Activated CD4-positive, alpha-beta T cell treated with anti-CD3 and anti-CD28 coated beads, Interleukin-2, amount 50 U/mL, for 4 hours (primary cell): ENCODE data around the gene NISCH.

Source experiments
- DNase-seq, 2 experiments: peaks; one replicate each; pipeline ENCODE4 v3.0.0-alpha.2; 2020

NISCH gene

DNA sequence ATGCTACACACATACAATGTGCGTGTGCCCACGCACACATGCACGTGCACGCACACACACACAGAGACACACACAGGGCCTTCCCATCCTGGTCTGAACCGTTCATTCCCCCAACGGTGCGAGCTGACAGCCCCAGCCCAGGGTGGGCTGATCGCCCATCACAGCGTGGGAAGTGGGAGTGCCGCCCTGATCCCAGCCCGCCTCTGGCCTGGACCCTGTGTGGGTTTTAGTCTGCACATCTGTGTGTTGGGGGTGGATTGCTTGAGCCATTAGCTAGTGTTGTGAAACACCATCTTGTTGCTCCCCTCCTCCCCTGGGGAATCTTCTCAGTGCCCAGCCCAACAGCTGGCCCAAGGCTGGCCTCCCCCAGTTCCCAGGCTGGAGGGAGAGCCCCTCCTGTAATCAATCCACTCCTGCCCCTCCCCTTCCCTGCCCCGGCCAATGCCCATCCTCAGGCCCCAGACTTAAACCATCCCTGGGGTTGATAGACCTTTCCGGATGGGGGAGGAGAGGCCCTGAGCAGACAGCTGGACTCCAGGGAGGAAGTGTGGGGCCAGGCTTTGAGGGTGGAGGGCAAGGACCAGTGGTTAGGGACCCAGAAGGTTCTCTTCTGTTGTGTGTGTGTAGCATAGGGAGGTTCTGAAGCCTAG is 18.8 kb upstream of the NISCH start:
- no peak for DNase-seq

DNA sequence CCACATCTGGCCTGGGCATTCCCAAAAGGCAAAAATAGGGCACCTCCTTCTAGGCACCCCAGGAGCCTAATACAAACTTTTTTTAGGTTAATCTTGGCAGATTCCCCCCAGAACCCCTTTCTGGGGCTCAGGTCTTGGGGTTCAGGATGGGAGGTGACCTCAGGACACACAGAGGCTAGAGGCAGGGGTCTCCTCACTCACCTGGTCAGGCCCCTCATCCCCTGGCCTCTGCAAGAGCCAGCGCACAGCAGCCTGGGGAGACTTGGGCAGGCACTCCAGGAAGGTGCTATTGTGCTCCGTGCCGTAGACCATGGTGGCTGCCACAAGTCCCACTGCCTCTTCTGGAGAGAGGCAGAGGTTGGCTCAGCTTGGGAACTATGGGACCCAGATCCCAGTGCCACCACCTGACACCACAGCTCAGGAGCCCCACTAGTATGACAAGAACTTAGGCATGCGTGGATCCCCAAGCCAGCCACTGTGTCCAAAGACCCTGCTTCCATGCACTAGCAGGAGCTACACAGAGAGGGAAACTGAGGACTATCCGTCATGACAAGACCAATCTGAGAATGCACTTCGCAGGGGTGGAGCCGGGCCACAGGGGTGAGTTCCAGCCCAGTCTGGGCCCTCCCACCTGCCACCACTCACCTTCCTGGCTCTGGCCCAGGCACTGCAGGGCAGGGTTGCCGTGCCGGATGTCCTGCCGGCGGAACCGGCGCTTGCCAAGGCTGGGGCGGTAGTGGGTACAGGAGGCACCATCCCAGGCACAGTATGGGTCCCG is 17.9 kb upstream of the NISCH start:
- DNase-seq = no peak

DNA sequence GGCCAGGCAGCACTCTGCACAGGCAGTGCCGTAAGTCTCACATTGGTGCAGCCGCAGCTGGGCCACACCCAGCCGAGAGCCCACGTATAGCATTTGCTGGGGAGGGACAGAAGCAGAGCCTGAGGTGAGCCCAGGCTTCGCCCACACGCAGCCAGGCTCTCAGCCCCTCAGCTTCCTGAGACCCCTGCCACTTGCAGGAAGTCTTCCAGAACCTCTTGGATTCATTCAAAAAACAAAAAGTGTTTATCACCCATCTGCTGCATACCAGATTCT is 17.4 kb upstream of the NISCH start:
- no peak for DNase-seq

DNA sequence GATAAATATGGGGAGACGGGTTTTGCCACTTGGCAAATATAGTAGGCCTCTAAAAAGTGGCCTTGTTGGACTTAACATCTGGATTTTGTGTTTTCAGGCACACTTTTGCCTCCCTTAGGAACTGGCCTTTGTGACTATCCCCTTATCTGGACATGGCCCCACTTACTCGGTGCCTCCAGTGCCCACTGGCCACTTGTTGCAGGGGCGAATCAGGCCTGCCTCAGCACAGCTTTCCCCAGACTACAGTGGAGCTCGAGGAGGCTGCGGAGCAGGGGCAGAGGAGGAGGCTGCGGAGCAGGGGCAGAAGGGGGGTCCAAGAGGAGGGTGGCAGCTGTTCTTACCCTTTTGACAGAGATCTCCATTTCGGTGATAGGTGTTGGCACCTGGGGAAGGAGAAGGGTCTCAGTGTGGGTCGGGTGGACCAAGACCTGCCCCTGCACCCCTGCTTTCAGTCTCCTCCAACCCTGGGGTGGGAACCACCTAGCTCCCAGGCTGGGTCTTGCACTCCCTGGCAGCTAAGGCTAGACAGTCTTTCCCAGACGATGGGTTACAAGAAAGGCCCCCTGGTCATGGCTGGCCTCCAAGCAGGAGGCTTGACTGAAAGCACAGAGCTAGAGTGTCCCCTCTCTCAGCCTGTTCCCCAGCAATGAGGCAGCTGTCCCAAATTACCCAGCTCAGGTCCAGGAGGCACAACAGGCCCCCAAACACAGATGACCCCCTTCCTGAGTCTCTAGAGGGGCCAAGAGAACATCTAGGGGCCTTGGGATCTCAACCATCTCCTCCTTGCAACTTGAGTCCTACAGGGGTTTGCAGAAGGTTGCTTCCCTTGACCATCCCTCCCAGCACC is 16.6 kb upstream of the NISCH start:
- no peak for DNase-seq

DNA sequence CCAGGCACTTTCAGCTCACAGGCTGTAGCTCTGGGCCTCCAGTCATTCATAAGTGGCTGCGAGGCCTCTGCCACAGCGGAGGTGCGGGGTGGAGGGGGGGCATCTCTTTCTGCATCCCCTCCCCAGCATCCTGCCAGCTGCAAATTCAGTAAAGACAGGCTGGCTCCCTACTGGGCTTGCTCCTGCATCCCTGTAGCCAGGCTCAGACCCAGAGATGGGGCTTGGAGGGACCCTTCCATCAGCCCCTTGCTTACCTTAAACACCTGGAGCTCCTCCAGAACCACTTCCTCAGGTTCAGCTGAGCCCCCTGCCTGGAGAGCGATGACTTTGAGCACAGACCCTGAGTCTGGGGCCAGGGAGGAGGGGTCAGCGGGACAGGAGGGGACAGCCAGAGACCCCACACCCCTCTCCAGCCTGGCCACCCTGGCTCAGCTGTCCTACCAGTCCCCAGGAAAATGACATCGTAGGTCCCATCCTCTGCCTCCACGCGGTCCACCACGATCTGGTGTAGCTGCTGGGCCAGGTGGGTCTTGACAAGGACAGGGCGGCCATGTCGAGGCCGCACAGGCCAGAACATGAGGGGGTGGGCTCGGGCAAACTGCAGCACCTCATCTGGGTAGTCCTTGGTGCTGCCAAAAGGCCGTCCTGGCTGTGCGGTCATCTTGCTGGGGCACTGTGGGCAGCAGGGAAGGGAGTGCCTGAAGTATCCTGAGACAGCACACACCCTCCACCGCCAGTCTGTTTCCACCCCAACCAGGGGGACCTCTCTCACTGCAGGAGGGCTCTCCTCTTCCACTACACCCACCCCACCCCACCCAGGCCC is 15.8 kb upstream of the NISCH start:
- DNase-seq = no peak

DNA sequence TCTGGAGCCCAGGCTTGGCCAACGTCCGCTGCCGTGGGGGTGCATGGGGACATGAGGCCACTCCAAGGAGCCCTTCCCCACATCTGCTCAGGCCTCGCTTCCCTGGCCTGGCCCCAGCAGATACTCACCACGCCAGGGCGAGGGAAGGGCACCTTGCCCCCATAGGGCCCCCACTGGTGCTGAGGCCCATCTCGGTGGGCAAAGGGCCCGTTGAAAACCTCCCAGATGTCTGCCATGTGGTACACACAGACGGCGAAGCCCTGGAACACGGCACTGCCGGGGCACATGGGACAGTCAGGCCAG is 15.2 kb upstream of the NISCH start:
- no peak for DNase-seq

DNA sequence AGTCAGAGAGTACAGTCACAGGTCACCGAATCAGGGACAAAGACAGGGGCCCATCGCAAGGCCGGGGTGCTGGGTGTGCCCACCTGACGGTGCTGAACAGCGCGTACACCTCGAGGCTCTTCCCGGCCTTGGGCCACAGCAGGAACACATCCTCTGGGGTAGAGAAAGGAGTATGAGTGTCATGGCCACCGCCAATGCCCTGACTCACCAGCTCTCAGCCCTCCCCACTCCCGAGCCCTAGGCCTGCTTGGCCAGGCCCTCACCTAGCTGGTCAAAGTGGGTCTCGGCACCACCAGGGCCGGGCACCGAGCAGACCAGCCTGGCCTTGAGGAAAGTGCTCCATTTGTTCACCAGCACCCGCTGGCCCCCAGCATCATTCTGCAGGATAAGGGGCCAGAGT is 14.7 kb upstream of the NISCH start:
- no peak for DNase-seq

DNA sequence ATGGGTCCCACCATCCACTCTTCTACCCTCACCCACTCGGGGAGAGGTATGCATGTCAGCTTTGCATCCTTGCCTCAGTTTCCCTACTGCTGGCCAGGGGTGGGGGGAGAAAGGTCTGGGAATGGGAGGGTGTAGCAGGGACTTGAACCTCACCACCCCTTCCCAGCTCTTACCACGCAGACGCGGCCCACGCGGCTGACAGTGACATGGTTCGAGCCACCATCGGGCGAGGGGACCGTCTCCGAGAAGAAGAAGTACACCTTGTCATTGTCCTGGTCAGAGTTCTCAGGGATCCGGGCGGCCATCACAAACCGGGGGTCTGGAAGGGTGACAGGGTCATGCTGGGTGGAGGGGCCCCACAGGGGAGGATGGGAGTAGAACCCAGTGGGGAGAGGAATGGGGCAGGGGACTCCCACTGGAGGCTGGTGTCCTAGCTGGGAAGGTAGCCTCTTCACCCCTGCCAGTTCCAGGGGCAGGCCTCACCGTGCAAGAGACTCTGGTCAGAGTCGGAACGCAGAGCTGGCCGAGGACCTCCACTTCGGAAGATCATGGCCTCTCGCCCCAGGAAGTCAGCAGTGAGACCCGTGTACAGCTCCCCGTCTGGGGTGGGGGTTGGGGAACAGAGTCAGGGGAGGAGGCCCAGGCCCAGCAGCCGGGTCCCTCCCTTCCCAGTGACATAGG is 14.2 kb upstream of the NISCH start:
- DNase-seq = no peak

DNA sequence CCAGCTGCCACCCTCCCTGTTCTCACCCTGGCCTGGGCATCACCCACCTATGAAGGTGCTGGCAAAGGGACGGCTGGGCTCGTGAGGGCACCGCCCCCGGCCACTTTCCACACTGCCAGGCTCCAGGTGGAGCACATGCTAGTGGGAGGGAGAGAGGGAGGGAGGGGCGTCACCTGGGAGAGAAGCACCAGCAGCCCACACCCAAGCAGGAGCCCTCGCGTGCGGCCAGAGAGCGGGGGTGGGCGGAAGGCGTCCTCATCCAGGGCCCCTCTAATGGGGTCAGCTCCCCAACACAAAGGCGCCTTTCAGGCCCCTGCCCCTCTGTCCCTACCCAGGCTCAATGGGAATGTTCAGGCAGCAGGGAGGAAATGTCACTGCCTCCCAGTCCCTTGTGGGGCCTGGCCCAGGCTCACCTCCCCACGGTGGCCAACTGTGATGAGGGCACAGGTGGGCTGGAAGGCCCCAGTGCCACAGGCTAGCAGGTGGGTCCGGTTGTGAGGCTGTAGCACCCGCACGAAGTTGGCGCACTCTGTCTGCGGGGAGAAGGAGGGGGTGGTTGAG is 13.6 kb upstream of the NISCH start:
- no peak for DNase-seq

DNA sequence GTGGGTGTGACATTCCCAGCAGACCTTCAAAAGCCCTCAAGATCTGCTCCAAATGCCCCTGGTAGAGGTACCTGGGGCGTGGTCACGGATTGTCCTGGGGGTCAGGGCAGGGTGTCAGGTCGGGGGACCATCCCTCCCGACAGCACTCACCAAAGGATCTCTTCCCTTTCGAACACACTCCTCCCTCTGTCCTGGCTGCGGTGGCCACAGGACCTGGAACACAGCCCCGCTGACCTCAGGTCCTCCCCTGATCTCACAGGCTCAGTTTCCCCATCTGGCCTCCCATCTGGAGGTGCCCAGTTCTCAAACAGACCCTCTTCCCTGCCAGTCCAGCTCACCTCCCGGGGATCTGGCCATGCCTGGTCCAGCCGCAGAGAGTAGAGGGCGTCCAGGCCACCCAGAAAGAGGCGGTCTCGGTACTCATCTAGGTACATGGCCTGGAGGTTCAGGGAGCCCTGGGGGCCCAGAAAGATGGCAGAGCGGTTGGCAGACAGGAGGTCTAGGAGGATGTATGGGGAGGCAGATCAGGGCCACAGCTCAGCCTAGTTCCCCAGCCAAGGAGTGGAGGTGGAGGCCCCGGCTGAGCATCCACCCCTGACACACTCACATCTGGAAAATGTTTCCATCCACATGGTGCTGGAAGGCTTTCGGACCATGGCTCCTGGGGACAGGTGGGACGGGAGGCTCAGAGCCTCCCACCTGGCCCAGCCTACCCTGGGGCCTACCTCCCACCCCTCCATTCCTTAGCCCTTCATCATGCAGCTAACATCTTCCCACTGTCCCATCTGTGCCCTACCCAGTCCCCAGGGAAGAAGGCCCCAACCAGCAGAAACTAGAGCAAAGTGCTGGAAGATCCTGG is 12.8 kb upstream of the NISCH start:
- no peak for DNase-seq

DNA sequence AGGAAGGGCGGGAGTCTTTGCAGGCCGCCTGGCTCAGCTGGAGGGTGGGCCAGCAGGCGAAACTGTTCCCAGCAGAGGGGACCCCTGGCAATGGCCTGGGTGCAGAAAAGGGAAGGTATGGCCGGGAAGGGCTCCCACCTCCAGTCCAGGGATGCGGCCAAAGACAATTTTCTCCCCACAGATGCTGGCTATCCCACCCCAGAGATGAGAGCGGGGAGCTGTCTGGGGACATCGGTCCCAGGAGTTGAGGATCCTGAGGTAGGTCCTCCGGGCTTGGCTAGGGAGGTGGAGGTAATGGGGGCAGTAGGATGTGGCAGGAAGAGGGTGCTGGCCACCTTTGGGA is 12.2 kb upstream of the NISCH start:
- no peak for DNase-seq

DNA sequence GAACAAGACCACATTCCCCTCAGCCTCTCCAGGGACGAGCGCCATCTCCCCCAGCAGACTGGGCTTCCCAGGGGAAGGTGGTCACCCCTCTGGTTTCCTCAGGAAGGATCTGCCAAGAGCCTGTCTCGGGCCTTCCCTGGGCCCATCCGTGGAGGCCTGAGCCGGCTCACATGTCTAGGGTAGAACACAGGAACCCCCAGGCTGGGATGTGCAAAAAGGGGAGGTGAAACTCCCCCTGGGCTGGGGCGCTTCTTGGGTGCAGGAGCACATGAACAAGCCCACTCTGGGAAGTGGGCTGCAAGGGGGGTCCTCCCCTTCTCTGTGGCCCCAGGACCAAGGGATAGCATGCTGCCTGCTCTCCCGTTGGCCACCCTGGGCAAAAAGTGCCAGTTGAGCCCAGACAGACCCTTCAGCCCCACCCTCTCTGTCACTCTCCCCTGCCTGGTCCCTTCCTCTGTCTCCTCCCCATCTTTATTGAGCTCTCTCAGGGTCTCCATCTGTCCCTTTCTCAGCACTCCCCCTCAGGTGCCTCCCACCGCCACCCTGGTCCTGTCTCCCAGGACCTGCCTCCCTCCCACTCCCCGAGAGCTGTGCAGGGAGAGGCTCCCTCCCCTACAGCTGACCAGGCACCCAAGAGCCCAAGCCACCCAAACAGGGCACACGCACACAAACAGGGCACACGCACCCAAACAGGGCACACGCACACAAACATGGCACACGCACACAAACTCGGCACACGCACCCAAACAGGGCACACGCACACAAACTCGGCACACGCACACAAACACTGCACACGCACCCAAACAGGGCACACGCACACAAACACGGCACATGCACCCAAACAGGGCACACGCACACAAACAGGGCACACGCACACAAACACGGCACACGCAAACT is 11.4 kb upstream of the NISCH start:
- DNase-seq = no peak

DNA sequence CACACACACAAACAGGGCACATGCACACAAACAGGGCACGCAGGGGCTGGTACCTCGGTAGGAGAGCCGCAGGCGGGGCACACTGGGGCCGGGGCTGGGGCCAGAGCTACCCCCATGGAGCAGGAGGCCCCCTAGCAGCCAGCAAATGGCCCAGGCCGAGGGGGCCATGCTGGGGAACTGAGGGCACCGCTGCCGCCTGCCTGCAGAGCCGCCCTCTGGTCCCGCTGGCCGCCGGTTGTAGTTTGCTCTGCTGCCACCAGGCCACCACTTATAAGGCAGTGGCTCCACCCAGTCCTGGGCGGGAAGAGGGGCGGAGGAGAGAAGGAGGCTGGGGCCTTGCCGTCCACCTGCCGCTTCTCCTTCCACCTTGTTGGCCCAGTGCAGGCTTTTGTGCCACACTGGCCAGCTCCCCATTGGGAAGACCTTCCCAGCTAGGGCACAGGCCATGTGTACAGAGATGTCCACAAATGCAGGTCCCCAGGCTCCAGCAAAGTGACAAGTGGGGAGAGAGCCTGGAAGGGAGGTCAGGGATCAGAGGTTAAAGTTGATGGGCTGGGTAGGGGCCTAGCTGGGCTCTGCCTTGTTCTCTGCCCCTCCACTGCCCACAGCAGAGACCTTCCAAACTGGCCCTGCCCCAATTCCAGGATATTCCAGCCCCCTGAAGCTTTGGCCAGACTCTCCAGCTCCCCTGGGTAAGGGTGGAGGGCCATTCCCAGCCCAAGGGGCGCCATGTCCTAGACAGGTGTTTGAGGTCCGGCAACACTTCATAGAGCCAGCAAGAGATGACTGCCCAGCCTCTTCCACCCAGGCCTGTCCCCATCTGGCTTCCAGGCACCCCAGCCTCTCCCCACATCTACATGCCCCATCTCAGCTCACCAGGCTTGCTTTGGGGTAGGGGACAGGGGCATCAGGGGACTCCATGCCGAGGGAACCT is 10.3 kb upstream of the NISCH start, which contains the start of gene SEMA3G:
TSS of gene SEMA3G (minus strand) at position 244 of the 934 bp plus-strand sequence. CDS start at position 168, 76 bp downstream.
- peak; percentile 58 to 62 for DNase-seq

DNA sequence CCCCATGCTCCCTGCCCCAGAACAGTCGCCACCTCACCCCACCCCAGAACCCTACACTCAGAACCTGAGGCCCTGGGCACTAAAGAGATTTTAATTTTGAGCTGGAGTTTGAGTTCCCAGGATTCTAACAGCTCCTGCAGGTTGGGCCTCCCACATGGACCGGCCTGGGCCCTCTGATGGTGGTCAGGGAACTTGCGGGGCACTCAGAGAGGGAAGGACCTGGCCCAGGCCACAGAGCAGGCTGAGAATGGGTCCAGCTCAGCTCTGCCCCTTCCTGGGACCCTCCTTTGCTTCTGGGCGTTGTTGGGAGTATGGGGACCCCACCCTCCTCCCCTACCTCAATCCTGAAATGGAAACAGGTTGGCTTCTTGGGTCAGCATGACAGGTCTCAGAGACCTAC is 9.4 kb upstream of the NISCH start:
- no peak for DNase-seq

DNA sequence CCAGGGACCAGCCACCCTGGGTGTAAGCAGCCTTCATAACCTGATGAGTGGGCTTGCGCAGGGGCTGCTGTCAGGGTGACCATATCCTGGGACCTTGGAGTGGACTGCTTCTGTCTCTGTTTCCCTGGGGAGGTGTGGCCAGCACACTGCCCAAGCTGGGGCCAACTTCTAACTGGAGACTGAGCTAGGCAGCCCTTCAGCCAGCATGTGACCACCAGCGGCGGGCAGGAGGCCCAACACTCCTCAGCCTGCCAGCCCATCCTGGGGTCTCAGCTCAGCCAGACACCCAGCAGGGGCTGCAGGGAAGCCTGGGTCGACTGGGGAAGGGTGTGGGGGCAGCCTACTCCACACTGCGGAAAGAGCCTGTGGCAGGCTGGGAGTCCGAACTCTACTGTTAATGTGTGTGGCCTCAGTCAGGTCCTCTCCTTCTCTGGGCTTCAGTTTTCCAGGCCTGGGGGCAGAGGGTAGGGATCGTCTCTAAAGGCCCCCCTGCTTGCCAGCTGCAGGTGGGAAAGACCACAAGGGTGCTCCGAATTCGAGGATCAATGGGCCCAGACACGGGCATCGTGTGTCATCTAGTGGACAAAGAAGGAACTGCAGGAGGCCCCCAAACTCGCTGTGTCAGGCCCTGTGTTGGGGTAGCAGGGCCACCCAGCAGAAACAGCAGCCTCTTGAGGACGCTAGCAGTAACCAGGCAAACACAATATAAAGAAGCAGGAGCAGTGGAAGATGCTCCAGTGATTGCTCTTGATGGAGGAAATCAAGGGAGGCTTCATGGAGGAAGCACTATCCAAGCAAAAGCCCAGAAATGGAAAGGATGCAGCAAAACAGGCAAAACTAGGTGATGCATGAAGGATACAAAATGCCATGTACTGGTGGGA is 8.5 kb upstream of the NISCH start:
- peak; percentile 65 to 68 for DNase-seq

DNA sequence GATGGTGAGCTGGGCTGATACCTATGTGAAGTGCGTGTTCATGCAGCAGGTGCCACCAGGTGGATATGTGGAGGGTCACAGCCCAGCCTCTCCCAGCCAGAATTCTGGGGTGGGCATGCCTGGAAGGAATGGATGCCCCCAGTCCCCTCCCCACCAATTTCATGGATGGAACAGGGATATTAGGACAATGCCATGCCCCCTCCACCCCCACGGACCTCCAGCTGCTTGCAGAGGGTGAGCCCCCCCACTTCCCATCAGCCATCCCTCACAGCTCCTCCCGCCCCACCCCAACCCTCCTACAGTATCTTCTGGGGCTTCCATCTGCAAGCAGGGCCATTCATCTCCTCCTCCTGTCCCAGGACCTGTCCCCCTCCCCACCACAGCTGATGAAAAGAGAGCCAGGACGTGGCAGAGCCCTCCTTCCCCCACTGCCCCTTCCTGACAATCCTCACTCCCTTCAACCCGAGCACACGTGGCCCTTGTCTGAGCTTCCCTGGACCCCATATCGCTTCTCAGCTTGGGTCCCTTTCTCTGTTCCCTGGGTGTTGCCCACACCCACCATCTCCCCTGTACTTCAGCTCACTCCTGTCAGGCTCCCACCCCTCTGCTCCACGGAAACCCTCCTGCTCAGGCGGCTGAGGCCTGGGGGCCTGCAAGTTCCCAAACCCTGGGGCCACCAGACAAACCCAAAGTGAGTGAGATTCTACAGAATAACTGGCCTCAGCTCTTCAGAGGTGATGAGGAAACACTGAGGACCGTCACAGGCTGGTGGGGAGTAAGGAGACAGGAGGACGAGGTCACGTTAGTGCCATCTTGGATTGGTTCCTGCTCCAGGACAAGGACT is 7.7 kb upstream of the NISCH start:
- DNase-seq = no peak
